H1 (cell line): ENCODE measurements around the gene CGREF1. TPM values are rescaled to one million over a fixed set of nuclear protein-coding genes. Genes with fewer than 3 reads are reported as not detected.

Experiments
- CTCF ChIA-PET: fragments of 300-600 bp; sonication (Branson Sonifier 250); formaldehyde crosslinking; loops from one replicate; lab custom pipeline; 2021; ENCODE audit not compliant: partially characterized antibody; lab: Charles Lee
- POLR2A ChIA-PET: fragments of 300-600 bp; sonication (Branson Sonifier 250); formaldehyde crosslinking; loops from one replicate; lab custom pipeline; 2021; ENCODE audit warnings: inconsistent platforms; ENCODE audit not compliant: partially characterized antibody; lab: Charles Lee
- DNase-seq, 2 experiments: peaks; one replicate each; pipeline versions ENCODE4 v3.0.0 to v3.0.0-alpha.2; 2010 to 2022; ENCODE audit warnings: low spot score in 2 of 2, low read depth in 1 of 2, mixed read lengths in 1 of 2
- FAIRE-seq: peaks from 2 replicates; lab custom pipeline; 2011; peaks lifted over from hg19 to GRCh38; lab: Jason Lieb, UNC
- H2AFZ ChIP-seq: 2 replicates; pipeline ENCODE4 v1.8.1; 2012; ENCODE audit warnings: low read length, inconsistent platforms
- H2AK5ac ChIP-seq: 2 replicates; pipeline ENCODE4 v1.6.1; 2013; ENCODE audit warnings: low read depth, low read length
- H2BK120ac ChIP-seq: replicated peaks from 2 replicates; pipeline ENCODE3; 2013; ENCODE audit warnings: low read depth, low read length, inconsistent platforms
- H2BK12ac ChIP-seq: 2 replicates; pipeline ENCODE4 v1.6.1; 2013; ENCODE audit warnings: low read depth, low read length
- H2BK15ac ChIP-seq: 2 replicates; pipeline ENCODE4 v1.6.1; 2013; ENCODE audit warnings: low read length
- H2BK20ac ChIP-seq: 2 replicates; pipeline ENCODE4 v1.6.1; 2013; ENCODE audit warnings: low read length
- H2BK5ac ChIP-seq: 2 replicates; pipeline ENCODE4 v1.6.1; 2013; ENCODE audit warnings: low read depth, low read length
- H3K14ac ChIP-seq: 2 replicates; pipeline ENCODE4 v1.6.1; 2013; ENCODE audit warnings: inconsistent platforms; ENCODE audit not compliant: insufficient read length
- H3K18ac ChIP-seq: 2 replicates; pipeline ENCODE4 v1.6.1; 2013; ENCODE audit warnings: low read length; ENCODE audit errors: extremely low read depth
- H3K23ac ChIP-seq: 2 replicates; pipeline ENCODE4 v1.6.1; 2013; ENCODE audit warnings: inconsistent platforms; ENCODE audit not compliant: insufficient read length
- H3K23me2 ChIP-seq: 2 replicates; pipeline ENCODE4 v1.6.1; 2013; ENCODE audit warnings: low read depth, low read length
- H3K27ac ChIP-seq: 2 replicates; pipeline ENCODE4 v1.6.1; 2011; ENCODE audit warnings: low read depth, low read length, inconsistent platforms
- H3K27me3 ChIP-seq, 4 experiments: replicated peaks in 1 of 4; 1 replicate in 1 of 4; 2 replicates in 3 of 4; pipeline versions ENCODE4 v1.6.1 to v1.8.1; 2011 to 2013; ENCODE audit warnings: low read length in 3 of 4, mild to moderate bottlenecking in 3 of 4, inconsistent platforms in 2 of 4, mixed read lengths in 2 of 4, moderate library complexity in 1 of 4; ENCODE audit not compliant: control insufficient read depth in 3 of 4, insufficient read depth in 3 of 4; ENCODE audit errors: extremely low read depth in 1 of 4
- H3K36me3 ChIP-seq, 4 experiments: 2 replicates each; pipeline versions ENCODE4 v1.6.1 to v1.8.1; 2011 to 2013; ENCODE audit warnings: mild to moderate bottlenecking in 4 of 4, low read length in 3 of 4, moderate library complexity in 2 of 4, control low read depth in 1 of 4, inconsistent platforms in 1 of 4; ENCODE audit not compliant: insufficient read depth in 4 of 4, control insufficient read depth in 2 of 4
- H3K4ac ChIP-seq: replicated peaks from 2 replicates; pipeline ENCODE3; 2013; ENCODE audit warnings: low read length, low read depth, mixed read lengths, inconsistent platforms; ENCODE audit not compliant: insufficient read length
- H3K4me1 ChIP-seq, 4 experiments: replicated peaks in 1 of 4; 1 replicate in 1 of 4; 2 replicates in 3 of 4; pipeline versions ENCODE4 v1.6.1 to v1.8.1; 2011 to 2013; ENCODE audit warnings: low read length in 3 of 4, inconsistent platforms in 2 of 4, mixed read lengths in 1 of 4; ENCODE audit not compliant: insufficient read depth in 4 of 4, control insufficient read depth in 3 of 4
- H3K4me2 ChIP-seq, 2 experiments: 2 replicates each; pipeline versions ENCODE4 v1.6.1 to v1.8.1; 2011 to 2013; ENCODE audit warnings: low read depth in 2 of 2, low read length in 2 of 2, control low read depth in 1 of 2, inconsistent platforms in 1 of 2, mild to moderate bottlenecking in 1 of 2; ENCODE audit not compliant: insufficient read depth in 1 of 2
- H3K4me3 ChIP-seq, 4 experiments: fragments of 200-600, 300-600 bp in 1 of 4; sonication (generic), shearing (Covaris generic), sonication (Bioruptor Twin) in 1 of 4; 2 replicates each; pipeline versions ENCODE4 v1.5.1 to v1.8.1; 2011 to 2016; ENCODE audit warnings: low read length in 4 of 4, low read depth in 3 of 4, control low read depth in 2 of 4, inconsistent platforms in 2 of 4, mild to moderate bottlenecking in 2 of 4, mixed read lengths in 1 of 4, moderate library complexity in 1 of 4; ENCODE audit not compliant: insufficient read depth in 2 of 4; ENCODE audit errors: extremely low read depth in 1 of 4
- H3K56ac ChIP-seq: replicated peaks from 2 replicates; pipeline ENCODE3; 2013; ENCODE audit warnings: low read depth, mild to moderate bottlenecking, mixed read lengths, low read length, inconsistent platforms; ENCODE audit not compliant: insufficient read length
- H3K79me1 ChIP-seq: 2 replicates; pipeline ENCODE4 v1.6.1; 2013; ENCODE audit warnings: low read depth, low read length, control low read depth
- H3K79me2 ChIP-seq, 2 experiments: 2 replicates each; pipeline versions ENCODE4 v1.6.1 to v1.8.1; 2012 to 2013; ENCODE audit warnings: low read length in 2 of 2, mild to moderate bottlenecking in 2 of 2, inconsistent platforms in 1 of 2; ENCODE audit not compliant: insufficient read depth in 2 of 2, control insufficient read depth in 1 of 2
- H3K9ac ChIP-seq, 4 experiments: replicated peaks in 1 of 4; 1 replicate in 1 of 4; 2 replicates in 3 of 4; pipeline versions ENCODE4 v1.6.1 to v1.8.1; 2011 to 2013; ENCODE audit warnings: low read depth in 3 of 4, low read length in 3 of 4, control low read depth in 2 of 4, mild to moderate bottlenecking in 2 of 4, moderate library complexity in 2 of 4, inconsistent platforms in 1 of 4; ENCODE audit errors: extremely low read depth in 1 of 4
- H3K9me3 ChIP-seq, 2 experiments: 2 replicates each; pipeline versions ENCODE4 v1.6.1 to v1.8.1; 2012 to 2013; ENCODE audit warnings: mild to moderate bottlenecking in 2 of 2, moderate library complexity in 2 of 2, control low read depth in 1 of 2, inconsistent platforms in 1 of 2, low read depth in 1 of 2, low read length in 1 of 2, mixed read lengths in 1 of 2; ENCODE audit not compliant: insufficient read depth in 2 of 2
- H4K20me1 ChIP-seq, 2 experiments: replicated peaks in 1 of 2; 2 replicates each; pipeline versions ENCODE3 to v1.8.1; 2011 to 2013; ENCODE audit warnings: inconsistent platforms in 2 of 2, low read length in 2 of 2, mild to moderate bottlenecking in 1 of 2; ENCODE audit not compliant: insufficient read depth in 2 of 2, control insufficient read depth in 1 of 2
- H4K5ac ChIP-seq: 2 replicates; pipeline ENCODE4 v1.6.1; 2013; ENCODE audit warnings: low read length, low read depth, mixed read lengths, inconsistent platforms; ENCODE audit not compliant: insufficient read length
- H4K8ac ChIP-seq: 2 replicates; pipeline ENCODE4 v1.8.0; 2013; ENCODE audit warnings: mild to moderate bottlenecking, moderate library complexity, low read length, inconsistent platforms; ENCODE audit not compliant: insufficient read depth; ENCODE audit errors: extremely low read depth
- H4K91ac ChIP-seq: replicated peaks from 2 replicates; pipeline ENCODE3; 2013; ENCODE audit warnings: low read length, mixed read lengths, inconsistent platforms; ENCODE audit not compliant: insufficient read length
- EGR1 ChIP-seq: IDR thresholded peaks from 2 replicates; pipeline ENCODE4 v1.6.1; 2011; ENCODE audit warnings: low read depth, low read length, borderline replicate concordance
- WGBS, 2 experiments: shearing (Covaris generic) in 1 of 2; methylation state at CpG; one replicate each; pipeline versions ENCODE4 v1.1.6 to v1.1.7; 2013 to 2015; ENCODE audit warnings: low lambda C conversion rate in 2 of 2, mixed read lengths in 2 of 2, inconsistent platforms in 1 of 2, low coverage in 1 of 2, missing lambda C conversion rate in 1 of 2; ENCODE audit not compliant: insufficient replicate concordance in 2 of 2, insufficient coverage in 1 of 2, insufficient read length in 1 of 2; ENCODE audit errors: extremely low coverage in 1 of 2, missing lambda C conversion rate in 1 of 2; 5-methylcytosine and 5-hydroxymethylcytosine counted together
- polyA plus RNA-seq, 7 experiments: library from polyadenylated mRNA; depleted of rRNA in 3 of 7; stranded (reverse) in 5 of 7; unstranded in 2 of 7; fragments of >200 nt in 5 of 7; fragments of 200-250 nt in 2 of 7; gene quantifications; 1 replicate in 5 of 7; 2 replicates in 1 of 7; 4 replicates in 1 of 7; pipeline versions ENCODE4 v1.2.1 to v1.2.3, GENCODE V29; 2011 to 2013; ENCODE audit warnings: missing spikeins in 2 of 7, mixed read lengths in 2 of 7
- total RNA-seq: library from RNA; stranded (reverse); fragmentation: NEBNext Ultra II Directional; extraction: Animal tissue kit (Norgen Biotek cat#: 25700); gene quantifications from 2 replicates; pipeline ENCODE4 v1.2.1, GENCODE V29; 2021
- TF ChIP-seq, protein P1 (sequence below), 3 experiments: IDR thresholded peaks; 1 replicate in 2 of 3; 2 replicates in 1 of 3; pipeline versions ENCODE4 v1.5.1 to v1.6.1; 2011; ENCODE audit warnings: low read length in 3 of 3, mild to moderate bottlenecking in 3 of 3, inconsistent platforms in 2 of 3, low read depth in 1 of 3, moderate library complexity in 1 of 3; ENCODE audit not compliant: insufficient read depth in 1 of 3; ENCODE audit errors: control extremely low read depth in 1 of 3

CGREF1 gene
- total and polyA plus RNA-seq, 2 of the 8 experiments (the other 6 are each of a cell fraction or from before 2014, with no cell fraction given) = 2.5 to 3.4 TPM

GRCh38 chr2:27152796-27153464 lies 34.0 kb upstream of the CGREF1 start:
- Histone ChIP-seq H3K9ac (no peak overlapping the region), H4K20me1 (no peaks in the 10 kb centered on the region), H3K18ac (no peak overlapping the region), H3K4me3 (no peak overlapping the region), H3K23ac (no peak overlapping the region), H2AFZ (no peak overlapping the region), H3K79me2 (no peaks in the 10 kb centered on the region), H4K5ac (no peak overlapping the region), H4K8ac (no peak overlapping the region; the same call in 1 of the 2 replicates), H3K14ac (no peak overlapping the region), H3K4me2 (no peak overlapping the region), H2BK120ac (no peak overlapping the region), H3K4me1 (no peaks in the 10 kb centered on the region; a peak in 1 of 7 replicates), H2BK15ac (no peak overlapping the region), H3K56ac (no peak overlapping the region), H2BK20ac (no peak overlapping the region), H3K27ac (no peak overlapping the region), H3K36me3 (no peaks in the 10 kb centered on the region), H3K9me3 (no peaks in the 10 kb centered on the region), H3K4ac (no peak overlapping the region), H2BK12ac (no peak overlapping the region), H2AK5ac (no peak overlapping the region), H3K27me3 (no peaks in the 10 kb centered on the region), H2BK5ac (no peak overlapping the region), H3K79me1 (no peaks in the 10 kb centered on the region), H3K23me2 (no peaks in the 10 kb centered on the region), H4K91ac (no peak overlapping the region)
- TF ChIP-seq, protein P1, sequence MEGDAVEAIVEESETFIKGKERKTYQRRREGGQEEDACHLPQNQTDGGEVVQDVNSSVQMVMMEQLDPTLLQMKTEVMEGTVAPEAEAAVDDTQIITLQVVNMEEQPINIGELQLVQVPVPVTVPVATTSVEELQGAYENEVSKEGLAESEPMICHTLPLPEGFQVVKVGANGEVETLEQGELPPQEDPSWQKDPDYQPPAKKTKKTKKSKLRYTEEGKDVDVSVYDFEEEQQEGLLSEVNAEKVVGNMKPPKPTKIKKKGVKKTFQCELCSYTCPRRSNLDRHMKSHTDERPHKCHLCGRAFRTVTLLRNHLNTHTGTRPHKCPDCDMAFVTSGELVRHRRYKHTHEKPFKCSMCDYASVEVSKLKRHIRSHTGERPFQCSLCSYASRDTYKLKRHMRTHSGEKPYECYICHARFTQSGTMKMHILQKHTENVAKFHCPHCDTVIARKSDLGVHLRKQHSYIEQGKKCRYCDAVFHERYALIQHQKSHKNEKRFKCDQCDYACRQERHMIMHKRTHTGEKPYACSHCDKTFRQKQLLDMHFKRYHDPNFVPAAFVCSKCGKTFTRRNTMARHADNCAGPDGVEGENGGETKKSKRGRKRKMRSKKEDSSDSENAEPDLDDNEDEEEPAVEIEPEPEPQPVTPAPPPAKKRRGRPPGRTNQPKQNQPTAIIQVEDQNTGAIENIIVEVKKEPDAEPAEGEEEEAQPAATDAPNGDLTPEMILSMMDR (IDR thresholded peaks at IDR 0.05; ENCODE audit: control extremely low read depth in 1 of 3, insufficient read depth in 1 of 3, low read depth in 1 of 3, low read length in 3 of 3) = no peak
- TF ChIP-seq EGR1 = no peak
- DNase-seq (no peak), FAIRE-seq (no peak)
- ChIA-PET POLR2A (interaction anchor here (0.6 to 1.2 kb wide), 4 partner anchors 13 to 48 kb away, joined by 3 to 4 read pairs (median 3); partner anchors contain the start of gene PRR30), CTCF (interaction anchor here (0.7 to 5.6 kb wide), 9 partner anchors 9 to 150 kb away, joined by 3 to 27 read pairs (median 6); partner anchors contain the start of genes ABHD1 and TRIM54)
- 72% methylated on average over 2 of the region's 2 CpGs; no CpG with 5 or more reads in 1 of the 2 experiments for WGBS, 2 experiments
